ENCODE results near the gene PDE4D.

GRCh38 chr5:59137846-59138245 is 755.7 kb downstream of the PDE4D start:
- no peak for TF ChIP-seq POLR2A (IDR thresholded peaks at IDR 0.05)
- TF ChIP-seq, protein P1, sequence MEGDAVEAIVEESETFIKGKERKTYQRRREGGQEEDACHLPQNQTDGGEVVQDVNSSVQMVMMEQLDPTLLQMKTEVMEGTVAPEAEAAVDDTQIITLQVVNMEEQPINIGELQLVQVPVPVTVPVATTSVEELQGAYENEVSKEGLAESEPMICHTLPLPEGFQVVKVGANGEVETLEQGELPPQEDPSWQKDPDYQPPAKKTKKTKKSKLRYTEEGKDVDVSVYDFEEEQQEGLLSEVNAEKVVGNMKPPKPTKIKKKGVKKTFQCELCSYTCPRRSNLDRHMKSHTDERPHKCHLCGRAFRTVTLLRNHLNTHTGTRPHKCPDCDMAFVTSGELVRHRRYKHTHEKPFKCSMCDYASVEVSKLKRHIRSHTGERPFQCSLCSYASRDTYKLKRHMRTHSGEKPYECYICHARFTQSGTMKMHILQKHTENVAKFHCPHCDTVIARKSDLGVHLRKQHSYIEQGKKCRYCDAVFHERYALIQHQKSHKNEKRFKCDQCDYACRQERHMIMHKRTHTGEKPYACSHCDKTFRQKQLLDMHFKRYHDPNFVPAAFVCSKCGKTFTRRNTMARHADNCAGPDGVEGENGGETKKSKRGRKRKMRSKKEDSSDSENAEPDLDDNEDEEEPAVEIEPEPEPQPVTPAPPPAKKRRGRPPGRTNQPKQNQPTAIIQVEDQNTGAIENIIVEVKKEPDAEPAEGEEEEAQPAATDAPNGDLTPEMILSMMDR (IDR thresholded peaks at IDR 0.05): no peak
